ENCODE data around the gene ITCH.

Gene ITCH

DNA sequence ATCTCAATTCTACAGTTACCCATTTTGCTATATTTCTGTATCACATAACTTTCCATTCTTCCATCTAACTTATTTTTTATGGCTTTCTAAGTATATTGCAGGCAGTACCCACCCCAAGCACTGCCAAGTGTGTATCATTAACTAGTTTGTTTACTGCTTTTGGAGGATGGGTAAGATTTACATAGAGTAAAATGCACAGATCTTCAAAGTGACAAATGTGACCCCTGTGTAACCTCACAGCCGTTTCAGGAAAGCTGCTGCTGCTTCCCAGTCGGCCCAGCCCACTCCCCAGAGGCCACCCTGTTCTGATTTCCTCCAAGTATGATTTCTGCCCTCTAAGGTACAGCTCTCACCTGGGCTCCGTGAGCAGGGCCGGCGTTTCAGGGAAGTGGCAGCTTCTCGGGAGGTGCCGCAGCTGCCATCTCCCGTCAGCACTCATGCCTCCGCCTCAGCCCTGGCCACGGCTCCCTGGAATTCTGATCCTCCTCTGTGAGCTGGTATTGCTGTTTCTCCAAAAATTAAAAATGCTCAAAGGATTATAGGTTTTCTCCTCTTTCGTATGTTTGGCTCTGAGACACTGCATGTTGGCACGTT is 180.5 kb downstream of the ITCH start:
- Histone ChIP-seq H2BK12ac (ENCODE audit: low read length) (no peak overlapping the region), H2BK5ac (ENCODE audit: low read depth, low read length, poor library complexity) (no peak overlapping the region), H3K27me3 (ENCODE audit: insufficient read depth, low read length) (no peaks in the 10 kb centered on the region), H3K4ac (ENCODE audit: low read depth, low read length) (no peak overlapping the region), H3K79me2 (ENCODE audit: control insufficient read depth, insufficient read depth, low read length, poor library complexity) (no peaks in the 10 kb centered on the region), H3K36me3 (ENCODE audit: control insufficient read depth in 1 of 2, insufficient read depth in 2 of 2, low read length in 2 of 2) (peaks cover 28 to 31% of the 10 kb centered on the region in 2 experiments), H3K4me2 (ENCODE audit: low read length) (no peak overlapping the region), H3K18ac (ENCODE audit: low read length) (no peak overlapping the region), H3K79me1 (ENCODE audit: low read length) (no peaks in the 10 kb centered on the region), H4K91ac (ENCODE audit: low read depth, low read length) (no peak overlapping the region), H3K27ac (ENCODE audit: low read depth, low read length) (no peak overlapping the region), H3K14ac (ENCODE audit: low read length) (no peak overlapping the region), H2BK120ac (ENCODE audit: insufficient read depth, low read length, poor library complexity) (no peak overlapping the region), H3K4me3 (ENCODE audit: low read depth, low read length) (no peak overlapping the region), H3K9ac (ENCODE audit: low read length) (no peak overlapping the region), H2AK5ac (ENCODE audit: low read length) (no peak overlapping the region), H3K4me1 (ENCODE audit: control insufficient read depth in 1 of 2, insufficient read depth in 2 of 2, low read length in 2 of 2) (no peaks in the 10 kb centered on the region), H4K8ac (ENCODE audit: low read depth, low read length) (no peak overlapping the region), H4K12ac (ENCODE audit: low read depth, low read length) (no peak overlapping the region), H2AFZ (ENCODE audit: insufficient read depth, low read length, poor library complexity) (no peak overlapping the region), H3K23ac (ENCODE audit: low read length) (no peak overlapping the region), H3K9me3 (ENCODE audit: insufficient read depth, low read depth, low read length) (no peaks in the 10 kb centered on the region)
- no peak for DNase-seq
- no CpG with 5 or more reads among the region's 12 CpGs for WGBS (ENCODE audit: extremely low coverage, insufficient coverage, insufficient read length)

DNA sequence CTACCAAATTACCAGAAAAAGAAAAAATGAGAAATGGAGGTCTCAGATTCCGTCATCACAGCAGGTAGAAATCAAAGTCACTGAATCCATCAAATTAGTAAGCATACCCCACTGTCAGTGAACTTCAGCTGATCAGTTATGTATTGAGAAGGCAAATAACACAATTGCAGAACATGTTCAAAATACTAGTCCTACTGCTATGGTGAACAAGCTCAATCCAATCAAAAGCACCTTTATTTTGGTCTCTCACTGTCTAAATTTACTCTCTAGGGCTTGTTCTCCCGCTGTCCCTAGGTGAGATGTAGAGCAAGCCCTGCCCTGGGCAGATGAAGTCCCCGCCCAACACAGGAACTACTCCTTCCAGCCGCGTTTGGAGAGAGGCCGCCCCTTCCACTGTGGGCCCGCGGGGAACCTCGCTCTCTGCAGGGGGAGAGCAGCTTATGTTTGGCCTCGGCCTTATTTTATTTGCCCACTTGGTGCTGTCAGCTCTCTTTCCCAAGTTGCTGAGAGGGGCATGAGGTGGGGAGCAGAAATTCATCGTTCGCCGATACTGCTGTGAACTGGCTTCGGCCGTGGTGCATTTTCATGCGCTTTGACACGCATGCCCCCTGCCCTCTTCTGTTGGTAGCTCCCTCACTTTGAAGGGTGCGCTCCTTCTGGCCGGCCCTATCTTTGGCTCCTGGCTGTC is 181.2 kb downstream of the ITCH start:
- Histone ChIP-seq H3K79me1 (ENCODE audit: low read length) (no peaks in the 10 kb centered on the region), H4K8ac (ENCODE audit: low read depth, low read length) (no peak overlapping the region), H3K18ac (ENCODE audit: low read length) (no peak overlapping the region), H4K12ac (ENCODE audit: low read depth, low read length) (no peak overlapping the region), H3K23ac (ENCODE audit: low read length) (no peak overlapping the region), H3K4me2 (ENCODE audit: low read length) (peak overlapping the region; percentile 70), H2AK5ac (ENCODE audit: low read length) (no peak overlapping the region), H4K91ac (ENCODE audit: low read depth, low read length) (no peak overlapping the region), H3K9me3 (ENCODE audit: insufficient read depth, low read depth, low read length) (no peaks in the 10 kb centered on the region), H3K4ac (ENCODE audit: low read depth, low read length) (no peak overlapping the region), H2BK12ac (ENCODE audit: low read length) (no peak overlapping the region), H2BK120ac (ENCODE audit: insufficient read depth, low read length, poor library complexity) (no peak overlapping the region), H2AFZ (ENCODE audit: insufficient read depth, low read length, poor library complexity) (no peak overlapping the region), H3K79me2 (ENCODE audit: control insufficient read depth, insufficient read depth, low read length, poor library complexity) (no peaks in the 10 kb centered on the region), H3K36me3 (ENCODE audit: control insufficient read depth in 1 of 2, insufficient read depth in 2 of 2, low read length in 2 of 2) (peaks cover 23 to 25% of the 10 kb centered on the region in 2 experiments), H3K9ac (ENCODE audit: low read length) (no peak overlapping the region), H3K27me3 (ENCODE audit: insufficient read depth, low read length) (no peaks in the 10 kb centered on the region), H3K4me3 (ENCODE audit: low read depth, low read length) (peak overlapping the region; percentile 14), H3K27ac (ENCODE audit: low read depth, low read length) (no peak overlapping the region), H2BK5ac (ENCODE audit: low read depth, low read length, poor library complexity) (no peak overlapping the region), H3K4me1 (ENCODE audit: control insufficient read depth in 1 of 2, insufficient read depth in 2 of 2, low read length in 2 of 2) (peaks cover 0 to under 1% of the 10 kb centered on the region in 2 experiments), H3K14ac (ENCODE audit: low read length) (no peak overlapping the region)
- DNase-seq, result no peak
- WGBS (ENCODE audit: extremely low coverage, insufficient coverage, insufficient read length), result no CpG with 5 or more reads among the region's 19 CpGs

DNA sequence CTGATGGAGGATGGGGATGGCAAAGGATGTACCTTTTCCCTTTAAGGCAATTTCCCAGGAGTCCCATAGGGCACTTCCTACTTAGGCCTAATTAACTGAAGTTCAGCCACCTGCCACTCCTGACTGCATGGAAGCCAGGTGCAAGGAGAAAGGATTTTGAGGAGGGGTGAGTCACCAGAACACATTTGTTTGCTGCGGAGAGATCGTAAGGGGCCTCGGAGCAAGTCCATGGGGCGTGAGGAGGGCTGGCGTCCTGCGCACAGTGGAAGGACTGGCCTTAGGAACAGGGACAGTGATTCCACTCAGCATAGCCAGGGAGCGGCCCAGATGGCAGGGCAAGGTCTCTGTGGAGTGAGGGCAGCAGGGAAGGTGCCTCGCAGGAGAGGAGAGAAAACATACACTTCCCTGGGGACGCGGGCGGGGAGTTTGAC is 183.7 kb downstream of the ITCH start:
- no peak for DNase-seq
- Histone ChIP-seq H3K27me3 (ENCODE audit: insufficient read depth, low read length) (no peaks in the 10 kb centered on the region), H3K18ac (ENCODE audit: low read length) (no peak overlapping the region), H2BK12ac (ENCODE audit: low read length) (no peak overlapping the region), H2AFZ (ENCODE audit: insufficient read depth, low read length, poor library complexity) (no peak overlapping the region), H3K23ac (ENCODE audit: low read length) (no peak overlapping the region), H3K9ac (ENCODE audit: low read length) (no peak overlapping the region), H3K9me3 (ENCODE audit: insufficient read depth, low read depth, low read length) (no peaks in the 10 kb centered on the region), H4K91ac (ENCODE audit: low read depth, low read length) (no peak overlapping the region), H3K79me2 (ENCODE audit: control insufficient read depth, insufficient read depth, low read length, poor library complexity) (no peaks in the 10 kb centered on the region), H2BK120ac (ENCODE audit: insufficient read depth, low read length, poor library complexity) (no peak overlapping the region), H3K27ac (ENCODE audit: low read depth, low read length) (no peak overlapping the region), H2AK5ac (ENCODE audit: low read length) (no peak overlapping the region), H4K8ac (ENCODE audit: low read depth, low read length) (no peak overlapping the region), H2BK5ac (ENCODE audit: low read depth, low read length, poor library complexity) (no peak overlapping the region), H3K4me3 (ENCODE audit: low read depth, low read length) (peak overlapping the region; percentile 20), H3K36me3 (ENCODE audit: control insufficient read depth in 1 of 2, insufficient read depth in 2 of 2, low read length in 2 of 2) (peaks cover 2 to 4% of the 10 kb centered on the region in 2 experiments), H4K12ac (ENCODE audit: low read depth, low read length) (no peak overlapping the region), H3K4ac (ENCODE audit: low read depth, low read length) (no peak overlapping the region), H3K4me2 (ENCODE audit: low read length) (no peak overlapping the region), H3K79me1 (ENCODE audit: low read length) (peaks cover 2% of the 10 kb centered on the region), H3K4me1 (ENCODE audit: control insufficient read depth in 1 of 2, insufficient read depth in 2 of 2, low read length in 2 of 2) (peaks cover 5 to 8% of the 10 kb centered on the region in 2 experiments), H3K14ac (ENCODE audit: low read length) (no peak overlapping the region)
- WGBS (ENCODE audit: extremely low coverage, insufficient coverage, insufficient read length), result no CpG with 5 or more reads among the region's 11 CpGs

DNA sequence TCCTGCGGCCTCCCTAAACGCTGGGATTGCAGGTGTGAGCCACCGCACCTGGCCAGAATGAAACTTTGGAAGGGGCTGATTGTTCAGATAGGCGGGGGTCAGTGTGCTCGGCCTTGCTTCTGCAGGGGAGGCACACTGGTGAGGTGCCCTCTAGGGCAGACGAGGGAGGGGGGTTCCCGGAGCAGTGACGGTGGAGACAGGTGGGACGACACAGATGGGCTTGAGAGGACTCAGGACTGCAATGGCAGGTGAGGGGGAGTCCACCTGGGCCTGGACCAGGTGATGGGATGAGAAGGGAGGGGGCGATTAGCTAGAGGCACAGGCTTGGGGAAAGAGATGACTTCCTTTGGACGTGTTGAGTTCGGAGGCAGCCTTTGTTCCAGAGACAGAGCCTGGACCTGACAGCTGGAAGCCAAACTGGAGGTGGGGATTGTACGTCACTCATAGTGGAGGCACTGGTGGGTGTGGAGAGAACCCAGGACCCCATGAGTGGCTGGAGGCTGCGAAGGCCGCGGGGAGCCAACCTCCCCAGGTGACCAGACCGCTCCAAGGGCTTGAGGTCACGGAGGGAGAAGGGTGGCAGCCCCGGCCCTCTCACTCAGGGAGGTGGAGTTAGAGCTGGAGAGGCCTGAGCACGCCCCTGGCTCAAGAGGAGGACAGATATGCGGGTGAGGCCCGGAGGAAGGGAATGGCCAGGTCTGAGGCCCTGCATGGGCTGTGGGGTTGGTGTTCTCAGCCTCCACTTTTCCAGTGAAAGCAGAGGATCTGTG is 185.0 kb downstream of the ITCH start:
- no peak for DNase-seq
- Histone ChIP-seq H3K79me2 (ENCODE audit: control insufficient read depth, insufficient read depth, low read length, poor library complexity) (no peaks in the 10 kb centered on the region), H3K4me1 (ENCODE audit: control insufficient read depth in 1 of 2, insufficient read depth in 2 of 2, low read length in 2 of 2) (peaks cover 5 to 8% of the 10 kb centered on the region in 2 experiments), H2AFZ (ENCODE audit: insufficient read depth, low read length, poor library complexity) (no peak overlapping the region), H3K9ac (ENCODE audit: low read length) (no peak overlapping the region), H3K18ac (ENCODE audit: low read length) (no peak overlapping the region), H2BK120ac (ENCODE audit: insufficient read depth, low read length, poor library complexity) (no peak overlapping the region), H4K12ac (ENCODE audit: low read depth, low read length) (no peak overlapping the region), H4K91ac (ENCODE audit: low read depth, low read length) (no peak overlapping the region), H3K27ac (ENCODE audit: low read depth, low read length) (no peak overlapping the region), H3K79me1 (ENCODE audit: low read length) (peaks cover 2% of the 10 kb centered on the region), H4K8ac (ENCODE audit: low read depth, low read length) (no peak overlapping the region), H2BK5ac (ENCODE audit: low read depth, low read length, poor library complexity) (no peak overlapping the region), H3K23ac (ENCODE audit: low read length) (no peak overlapping the region), H2AK5ac (ENCODE audit: low read length) (no peak overlapping the region), H3K27me3 (ENCODE audit: insufficient read depth, low read length) (no peaks in the 10 kb centered on the region), H3K14ac (ENCODE audit: low read length) (no peak overlapping the region), H3K4me2 (ENCODE audit: low read length) (no peak overlapping the region), H2BK12ac (ENCODE audit: low read length) (no peak overlapping the region), H3K4ac (ENCODE audit: low read depth, low read length) (no peak overlapping the region), H3K36me3 (ENCODE audit: control insufficient read depth in 1 of 2, insufficient read depth in 2 of 2, low read length in 2 of 2) (no peaks in the 10 kb centered on the region), H3K4me3 (ENCODE audit: low read depth, low read length) (no peak overlapping the region), H3K9me3 (ENCODE audit: insufficient read depth, low read depth, low read length) (no peaks in the 10 kb centered on the region)
- WGBS (ENCODE audit: extremely low coverage, insufficient coverage, insufficient read length), result no CpG with 5 or more reads among the region's 22 CpGs
